Measurements from ENCODE around the gene SPRING1.
A peak's percentile ranks its signal among the peaks of the same experiment; 100 is the strongest.

Gene SPRING1

DNA sequence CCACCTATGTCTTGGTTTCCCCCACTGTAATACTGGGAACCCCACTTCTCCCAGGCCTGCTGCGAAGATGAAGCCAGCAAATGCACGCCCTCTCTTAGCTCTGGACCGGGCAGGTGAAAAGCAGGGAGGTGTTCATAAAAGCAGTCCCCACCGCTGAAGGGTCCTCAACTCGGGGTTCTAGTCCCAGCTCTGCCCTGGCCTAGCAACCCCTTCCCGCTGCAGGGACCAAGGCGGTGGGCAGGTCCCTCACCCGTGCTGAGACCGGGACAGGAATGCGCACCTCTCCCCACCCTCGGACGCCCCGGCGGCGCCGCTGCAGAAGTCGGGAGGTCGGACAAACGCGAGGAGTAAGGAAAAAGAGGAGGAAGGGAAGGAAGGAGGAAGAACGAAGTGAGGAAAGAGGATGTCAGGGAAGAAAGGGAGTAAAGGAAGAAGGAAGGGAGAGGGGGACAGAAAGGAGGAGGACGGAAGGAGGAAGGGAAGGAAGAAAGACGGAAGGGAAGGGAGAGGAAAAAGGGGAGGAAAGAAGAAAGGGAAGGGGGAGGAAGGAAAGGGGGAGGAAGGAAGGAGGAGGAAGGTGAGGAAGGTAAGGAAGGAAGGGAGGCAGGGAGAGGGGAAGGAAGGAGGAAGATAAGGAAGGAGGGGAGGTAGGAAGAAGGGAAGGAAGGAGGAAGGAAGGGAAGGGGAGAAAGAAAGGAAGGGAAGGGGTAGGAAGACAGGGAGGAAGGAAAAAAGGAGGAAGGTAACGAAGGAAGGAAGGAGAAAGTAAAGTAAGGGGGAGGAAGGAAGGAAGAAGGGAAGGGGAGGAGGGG, 701 bp downstream of the SPRING1 start:
- peak; percentile 3 for DNase-seq

DNA sequence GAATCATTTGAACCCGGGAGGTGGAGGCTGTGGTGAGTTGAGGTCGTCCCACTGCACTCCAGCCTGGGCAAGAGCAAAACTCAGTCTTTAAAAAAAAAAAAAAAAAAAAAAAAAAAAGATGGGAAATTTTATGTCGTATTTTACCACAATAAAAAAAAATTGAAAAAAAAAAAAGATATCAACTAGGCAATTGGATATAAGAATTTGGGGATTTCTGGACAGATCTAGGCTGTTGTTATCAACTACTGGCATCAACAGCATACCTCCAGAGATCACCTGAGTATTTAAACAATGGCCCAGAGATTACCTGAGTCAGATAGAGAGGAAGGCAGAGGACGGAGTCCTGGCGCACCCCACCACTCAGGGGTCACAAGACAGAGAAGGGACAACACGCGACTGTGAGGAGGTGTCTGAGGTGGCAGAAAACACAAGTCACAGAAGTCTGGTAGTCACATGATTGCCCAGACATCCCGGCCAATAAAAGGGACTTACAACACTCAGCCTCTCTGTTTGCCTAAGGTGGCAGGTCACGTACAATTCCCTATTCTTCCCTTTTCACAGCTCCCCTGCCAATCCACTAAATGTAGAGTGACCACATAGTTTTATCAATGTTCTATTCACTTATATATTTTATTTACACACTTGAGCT, 1.8 kb downstream of the SPRING1 start:
- no peak for DNase-seq

DNA sequence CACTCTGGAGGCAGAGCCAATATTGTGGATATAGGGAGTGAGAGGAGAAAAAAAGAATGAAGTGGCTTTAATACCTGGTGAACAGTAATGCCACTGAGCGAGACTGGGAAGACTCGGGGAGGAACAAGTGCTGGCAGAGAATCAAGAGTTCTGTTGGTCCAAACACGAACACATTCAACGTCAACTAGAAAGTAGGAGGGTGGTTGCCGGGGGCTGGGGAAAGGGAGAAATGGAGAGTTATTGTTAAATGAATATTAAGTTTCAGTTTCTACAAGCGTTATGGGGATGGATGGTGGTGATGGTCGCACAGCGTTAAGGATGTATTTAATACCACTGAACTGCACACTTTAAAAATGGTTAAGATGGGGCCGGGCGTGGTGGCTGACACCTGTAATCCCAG, 2.8 kb downstream of the SPRING1 start:
- DNase-seq: no peak

DNA sequence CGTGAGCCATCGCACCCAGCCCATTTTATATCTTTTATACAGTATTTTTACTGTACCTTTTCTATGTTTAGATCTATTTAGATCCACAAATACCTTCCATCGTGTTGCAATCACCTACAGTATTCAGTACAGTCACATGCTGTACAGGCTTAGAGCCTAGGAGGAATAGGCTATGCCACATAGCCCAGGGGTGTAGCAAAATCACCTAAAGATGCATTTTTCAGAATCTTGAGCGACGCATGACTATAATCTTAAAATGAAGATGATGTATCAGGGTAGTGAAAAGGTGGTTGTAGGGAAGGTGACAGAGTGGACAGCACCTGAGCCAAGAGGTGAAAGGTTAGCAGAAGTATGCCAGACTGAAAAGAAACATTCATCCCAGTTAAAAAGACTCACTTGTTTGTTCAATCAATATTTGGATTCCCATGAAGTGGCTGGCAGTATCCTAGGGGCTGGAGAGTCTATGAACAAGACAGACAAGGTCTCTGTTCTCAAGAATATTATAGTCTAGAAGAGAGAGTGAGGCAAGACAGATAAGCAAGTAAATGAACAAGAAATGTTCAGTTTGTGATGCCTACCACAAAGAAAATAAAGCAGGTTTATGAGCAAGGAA, 3.6 kb downstream of the SPRING1 start:
- DNase-seq: no peak

DNA sequence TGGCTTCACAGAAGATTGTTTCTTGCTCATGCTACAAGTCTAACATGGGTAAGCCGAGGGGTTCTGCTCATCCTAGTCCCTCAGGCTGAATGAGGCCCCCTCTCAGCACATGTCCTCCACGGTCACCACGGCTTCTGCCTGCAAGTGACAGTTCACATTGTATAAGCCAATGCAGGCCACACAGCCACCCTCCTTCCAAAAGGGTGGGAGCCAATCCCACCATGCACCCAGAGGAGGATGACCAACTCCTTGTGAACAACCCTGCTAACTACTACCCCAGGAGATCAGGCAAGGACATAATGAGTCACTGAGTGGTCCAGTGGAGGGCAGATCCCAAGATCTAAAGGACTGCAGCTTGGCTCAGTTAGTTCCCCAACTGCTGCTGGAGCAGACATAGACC, 6.1 kb downstream of the SPRING1 start:
- DNase-seq: no peak

DNA sequence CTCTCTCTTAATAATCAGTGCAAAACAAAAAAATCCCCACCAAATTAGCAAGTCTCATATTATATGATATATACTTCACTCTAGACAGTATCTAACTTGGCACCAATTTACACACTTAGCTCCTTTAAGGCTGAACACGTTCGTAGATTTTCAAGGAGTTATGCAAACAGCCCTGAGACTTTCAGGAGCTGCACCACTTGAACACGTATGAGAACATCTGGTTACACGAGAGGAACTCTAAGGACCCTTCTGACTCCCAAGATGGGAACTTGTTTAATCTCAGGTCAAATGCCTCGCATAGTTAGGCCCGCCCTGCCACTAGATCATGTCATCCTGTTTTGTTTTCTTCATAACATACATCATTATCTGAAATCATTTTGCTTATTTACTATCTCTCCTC, 10.0 kb downstream of the SPRING1 start:
- DNase-seq: no peak

DNA sequence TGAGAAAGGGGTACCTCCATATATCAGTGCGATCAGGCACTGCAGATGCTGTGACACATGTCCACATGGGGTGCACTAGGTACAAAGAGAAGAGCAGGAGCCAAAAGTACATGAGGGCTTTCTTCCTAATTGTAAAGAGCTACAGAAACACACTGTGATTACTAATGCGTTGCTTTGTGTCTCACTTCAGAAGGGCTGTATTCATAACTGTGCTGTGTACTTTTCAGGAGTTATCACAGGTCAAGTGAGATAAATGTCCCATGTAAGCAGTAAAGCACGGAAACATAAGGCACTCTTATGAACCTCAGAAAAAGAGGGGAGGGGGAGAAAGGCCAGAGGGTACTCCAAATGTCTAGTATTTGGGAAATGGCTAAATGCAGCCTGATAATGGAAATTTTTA, 10.6 kb downstream of the SPRING1 start:
- no peak for DNase-seq

DNA sequence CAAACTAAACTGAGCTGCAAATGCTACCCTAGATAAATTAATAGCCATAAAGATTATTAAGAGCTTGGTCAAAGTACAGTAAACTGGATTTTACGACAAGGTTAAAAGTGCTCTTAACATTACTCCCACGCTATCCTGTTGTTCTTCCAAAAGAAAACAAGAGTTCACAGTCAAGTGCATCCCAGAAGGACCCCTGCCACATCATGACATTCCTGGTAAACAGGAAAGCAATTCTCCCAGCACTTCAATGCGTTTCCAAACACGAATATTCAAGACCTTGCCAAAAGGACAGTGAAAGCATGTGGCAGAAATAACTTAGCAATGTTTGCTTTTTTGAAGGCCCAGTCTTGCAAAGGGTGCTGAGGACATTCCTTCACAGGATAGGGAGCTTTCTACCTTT, 11.2 kb downstream of the SPRING1 start:
- DNase-seq: no peak

DNA sequence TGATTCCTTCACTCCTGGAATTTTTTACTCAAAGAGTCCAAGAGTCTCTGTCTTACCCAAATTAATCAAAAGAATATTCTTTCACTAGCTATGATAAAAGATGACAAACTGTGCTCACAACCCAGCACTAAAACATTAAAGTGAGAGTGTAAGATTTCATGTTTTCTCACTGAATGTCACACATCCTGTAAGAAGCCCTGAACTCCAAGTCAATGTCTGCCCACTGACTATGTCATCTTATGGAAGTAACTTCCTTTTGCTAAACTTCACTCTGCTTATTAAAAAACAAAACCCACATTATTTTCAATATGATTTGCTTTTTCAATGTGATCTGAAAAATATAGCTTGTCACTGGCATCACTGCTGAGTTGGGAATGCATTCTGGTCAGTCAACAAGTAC, 15.6 kb downstream of the SPRING1 start:
- DNase-seq: no peak

DNA sequence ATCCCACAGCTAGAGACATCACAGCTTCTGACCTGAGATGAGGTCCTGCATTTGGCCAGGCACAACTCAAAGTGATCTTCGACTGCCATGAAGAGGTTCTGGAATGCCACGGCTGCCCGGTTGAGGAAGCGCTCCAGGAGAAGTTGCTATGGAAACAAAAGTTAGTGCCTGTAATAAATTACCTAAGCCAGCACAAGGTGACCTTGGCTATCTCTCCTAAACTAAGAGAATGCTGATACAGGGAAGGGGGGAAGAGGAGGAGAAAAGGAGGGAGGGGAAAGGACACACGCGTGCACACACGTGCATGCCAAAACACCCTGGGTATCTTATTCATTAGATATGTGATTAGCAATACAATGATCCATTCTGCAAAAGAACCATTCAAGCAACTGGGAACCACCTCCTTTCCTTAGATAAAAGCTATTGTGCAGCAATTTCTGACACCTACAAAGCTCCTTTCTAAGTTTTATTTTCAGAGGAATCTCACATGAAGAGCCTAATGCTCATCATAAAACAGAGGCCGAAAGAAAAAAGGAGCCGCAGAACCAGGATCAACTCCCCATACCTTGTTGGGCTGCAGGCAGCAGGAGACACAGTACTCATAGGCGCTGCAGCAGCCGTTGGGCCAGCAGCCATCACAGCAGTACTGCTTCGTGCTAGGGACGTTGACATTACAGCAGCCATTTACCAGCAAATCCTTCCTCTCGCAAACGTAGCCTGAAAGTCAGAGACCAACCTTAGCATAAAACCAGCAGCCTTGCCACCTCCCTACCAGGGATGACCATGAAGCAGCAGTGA, 17.9 kb downstream of the SPRING1 start:
- DNase-seq: no peak

DNA sequence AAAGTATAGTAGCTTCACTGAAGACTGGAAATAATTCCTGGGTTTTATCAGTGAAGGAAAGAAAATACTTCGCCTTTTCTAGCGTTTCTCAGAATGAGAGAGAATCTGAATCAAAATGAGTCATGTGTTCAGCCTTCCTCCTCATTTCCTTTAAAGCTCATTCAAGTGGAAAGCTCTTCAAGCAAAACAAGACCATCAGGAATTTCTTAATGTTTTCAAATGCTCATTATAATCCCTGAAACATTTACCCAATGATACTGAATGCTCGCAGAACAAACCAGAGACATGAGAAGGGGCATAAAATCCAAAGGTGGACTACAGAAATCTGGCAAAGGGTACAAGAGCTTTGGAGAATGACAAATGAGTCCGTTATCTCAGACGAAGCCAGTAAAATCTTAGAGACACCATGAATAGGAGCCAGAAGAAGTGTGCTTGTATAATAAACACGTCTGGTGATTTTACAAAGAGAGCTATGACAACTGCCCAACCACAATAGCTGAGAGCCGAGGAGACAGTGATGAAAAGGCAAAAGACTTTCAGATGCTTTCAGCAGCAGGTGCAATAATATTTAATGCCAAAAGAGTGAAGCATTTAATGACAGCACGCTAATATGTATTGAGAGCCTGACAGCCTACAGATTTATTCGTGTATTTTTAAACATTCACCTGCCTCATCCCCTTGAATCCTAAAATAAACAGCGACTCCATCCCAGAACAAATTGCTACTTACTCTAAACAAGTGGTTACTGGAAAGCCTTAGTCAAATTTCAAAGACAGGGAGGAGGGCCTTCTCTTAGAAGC, 19.0 kb downstream of the SPRING1 start:
- no peak for DNase-seq

DNA sequence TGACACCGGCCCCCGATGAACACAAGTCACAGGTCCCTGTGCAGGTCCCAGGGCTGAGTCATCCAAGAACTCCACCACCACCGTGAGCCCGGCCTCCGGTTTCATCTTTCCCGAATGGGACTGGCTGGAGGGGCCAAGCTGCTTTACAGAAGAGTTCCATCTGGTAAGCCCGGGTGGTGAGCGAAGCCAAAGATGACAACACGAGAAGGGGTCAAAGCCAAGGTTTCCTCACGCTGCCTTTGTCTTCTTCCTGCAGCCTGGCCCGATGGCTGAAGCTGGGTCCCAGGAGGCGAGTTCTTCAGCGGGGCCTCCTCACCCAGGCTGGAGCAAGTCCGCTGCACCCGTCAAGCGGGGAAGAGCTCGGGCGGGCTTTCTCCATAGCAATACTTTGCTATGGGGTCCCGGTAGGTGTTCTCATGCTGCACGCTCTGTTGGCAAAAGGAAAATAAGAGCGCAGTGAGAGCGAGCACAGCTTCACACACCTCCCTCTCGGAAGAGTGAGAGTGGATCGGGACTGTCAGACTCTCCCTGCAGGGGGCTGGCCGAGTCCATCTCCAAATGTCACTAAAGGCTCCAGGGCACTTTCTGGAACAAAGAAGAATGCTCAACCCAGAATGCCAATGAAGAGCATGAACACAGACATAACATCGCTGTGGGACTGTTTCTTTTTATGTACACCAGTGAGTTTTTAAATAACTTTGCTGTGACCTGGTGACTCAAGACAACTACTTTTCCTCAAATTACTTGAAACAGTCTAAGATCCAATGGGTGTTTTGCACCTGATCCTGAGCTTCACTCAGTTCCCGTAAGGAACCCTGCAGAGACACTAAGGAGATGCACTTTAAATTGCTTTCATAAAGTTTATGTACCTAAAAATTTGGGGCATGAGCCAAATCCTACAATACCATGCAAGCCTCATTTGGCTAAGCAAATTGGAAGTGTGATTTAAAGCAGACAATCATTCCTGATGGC, 20.1 kb downstream of the SPRING1 start:
- DNase-seq: no peak

DNA sequence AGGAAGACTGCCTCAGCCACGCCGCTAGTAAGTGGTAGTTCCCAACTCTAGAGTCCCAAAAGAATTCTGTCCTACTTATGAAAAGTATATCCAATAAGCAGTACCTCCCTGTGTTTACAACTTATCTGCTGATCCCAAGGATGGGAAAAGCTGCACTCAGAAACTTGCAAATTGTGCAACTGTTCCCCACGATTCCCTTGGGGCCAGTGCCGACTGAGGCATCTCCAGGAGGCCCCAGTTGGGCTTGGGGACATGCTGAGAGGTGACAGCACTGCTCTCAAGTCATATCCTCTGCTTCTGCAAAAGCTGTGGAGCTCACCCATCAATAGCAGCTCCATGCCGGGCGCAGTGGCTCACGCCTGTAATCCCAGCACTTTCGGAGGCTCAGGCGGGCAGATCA, 23.7 kb downstream of the SPRING1 start:
- no peak for DNase-seq

DNA sequence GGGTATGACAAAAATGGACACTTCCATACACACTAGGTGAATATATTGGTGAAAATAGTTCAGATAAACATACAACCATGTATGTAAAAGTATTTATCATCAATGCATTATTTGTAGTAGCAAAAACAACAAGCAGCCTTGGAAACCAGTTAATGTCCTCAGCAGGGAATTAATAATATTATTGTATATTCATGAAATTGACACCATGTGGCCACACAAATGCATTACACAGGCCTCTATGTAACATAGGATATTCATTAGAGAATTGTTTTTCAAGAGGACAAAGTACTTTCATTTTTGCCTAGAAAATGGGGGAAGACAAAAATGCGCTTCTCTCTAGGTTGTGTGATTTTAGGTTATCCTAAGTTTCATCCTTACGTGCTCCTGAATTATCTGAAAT, 24.3 kb downstream of the SPRING1 start:
- DNase-seq: no peak

DNA sequence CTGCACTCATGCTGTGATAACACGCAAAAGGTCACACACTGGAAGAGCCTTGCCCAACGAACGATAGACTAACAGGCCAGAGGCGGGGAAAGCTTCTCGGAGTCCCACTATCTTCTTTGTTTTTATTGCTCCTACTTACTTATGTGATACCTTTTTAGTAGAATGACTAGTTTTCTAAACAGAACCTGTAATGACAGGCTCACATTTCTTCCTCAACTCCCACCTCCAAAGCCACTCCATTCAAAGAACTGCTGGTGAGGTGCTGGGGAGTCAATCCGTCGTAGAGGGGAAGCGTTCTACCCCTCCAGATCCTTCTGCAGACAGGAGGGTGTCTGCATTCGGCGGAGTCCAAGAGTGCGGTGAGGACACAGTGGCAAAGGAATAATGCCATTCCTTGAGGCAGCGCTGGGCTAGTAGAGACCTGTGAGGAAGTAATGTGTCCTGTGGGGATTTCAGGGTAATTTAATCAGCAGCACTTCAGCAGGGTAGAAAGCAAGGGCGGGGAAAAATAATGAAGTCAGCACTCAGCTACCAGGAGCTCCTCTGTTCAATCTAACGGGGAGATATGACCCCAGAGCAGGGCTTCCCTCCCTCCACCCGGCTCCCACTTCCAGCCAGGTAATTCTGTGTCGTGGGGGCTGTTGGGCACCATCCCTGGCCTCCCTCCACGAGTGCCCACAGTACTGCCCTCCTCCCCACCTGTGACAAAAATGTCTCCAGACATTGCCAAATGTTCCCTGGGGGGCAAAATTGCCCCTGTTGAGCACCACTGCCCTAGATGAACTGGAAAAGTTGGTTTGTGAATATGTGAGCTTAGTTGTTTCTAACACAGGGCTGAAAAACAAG, 25.2 kb downstream of the SPRING1 start:
- no peak for DNase-seq

DNA sequence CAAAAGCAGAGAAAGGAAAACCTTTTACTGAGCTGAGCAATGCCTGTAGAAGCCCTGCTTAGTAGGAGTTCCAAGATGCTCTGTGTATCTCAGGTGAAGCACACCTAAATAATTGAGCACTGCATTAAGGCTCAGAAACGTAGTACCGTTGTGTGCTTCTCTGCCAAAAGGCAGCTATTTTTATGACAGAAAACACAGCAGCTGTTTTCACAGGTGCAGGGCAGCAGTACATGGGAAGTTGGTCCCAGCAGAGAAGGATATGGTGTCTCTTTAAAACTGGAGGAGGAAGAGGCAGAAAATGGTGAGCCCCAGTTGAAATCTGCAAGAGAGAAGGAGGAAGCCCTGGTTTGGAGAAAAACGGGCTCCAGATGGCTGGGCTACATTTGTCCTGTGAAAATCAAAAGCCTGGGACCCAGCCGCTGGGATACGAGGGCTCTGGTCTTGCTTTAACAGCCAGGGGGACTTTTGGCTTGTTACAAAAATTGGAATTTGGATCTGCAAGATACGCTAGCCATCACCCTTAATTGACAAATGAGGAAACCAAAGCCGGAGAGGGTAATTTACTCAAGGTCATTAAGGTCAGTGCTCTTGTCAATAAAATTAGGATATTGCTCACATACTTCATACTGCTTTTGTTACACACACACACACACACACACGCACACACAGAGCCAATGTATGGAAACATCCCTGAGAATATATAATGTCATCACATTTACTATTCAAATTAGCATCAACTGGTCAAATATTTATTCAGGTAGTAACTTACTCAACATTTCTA, 27.3 kb downstream of the SPRING1 start:
- no peak for DNase-seq

DNA sequence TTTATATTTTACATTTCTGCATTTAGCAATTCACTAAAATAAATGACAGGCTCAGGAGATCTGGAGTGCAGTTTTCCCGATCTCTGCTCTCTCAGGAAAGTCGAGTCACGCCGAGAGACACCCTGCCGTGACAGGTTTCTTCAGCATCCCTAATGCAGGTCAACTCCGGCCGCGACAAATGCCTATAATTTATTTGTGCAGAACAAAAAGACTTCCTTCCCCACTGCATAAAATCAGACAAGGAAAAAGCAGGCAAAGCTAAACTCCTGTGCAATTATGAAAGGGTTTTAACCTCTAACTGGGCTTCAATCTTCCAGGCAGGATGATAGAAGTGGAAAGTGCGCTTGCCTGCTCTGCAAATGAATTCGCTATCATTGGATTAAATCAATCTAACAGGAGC, 28.1 kb downstream of the SPRING1 start:
- DNase-seq: no peak

DNA sequence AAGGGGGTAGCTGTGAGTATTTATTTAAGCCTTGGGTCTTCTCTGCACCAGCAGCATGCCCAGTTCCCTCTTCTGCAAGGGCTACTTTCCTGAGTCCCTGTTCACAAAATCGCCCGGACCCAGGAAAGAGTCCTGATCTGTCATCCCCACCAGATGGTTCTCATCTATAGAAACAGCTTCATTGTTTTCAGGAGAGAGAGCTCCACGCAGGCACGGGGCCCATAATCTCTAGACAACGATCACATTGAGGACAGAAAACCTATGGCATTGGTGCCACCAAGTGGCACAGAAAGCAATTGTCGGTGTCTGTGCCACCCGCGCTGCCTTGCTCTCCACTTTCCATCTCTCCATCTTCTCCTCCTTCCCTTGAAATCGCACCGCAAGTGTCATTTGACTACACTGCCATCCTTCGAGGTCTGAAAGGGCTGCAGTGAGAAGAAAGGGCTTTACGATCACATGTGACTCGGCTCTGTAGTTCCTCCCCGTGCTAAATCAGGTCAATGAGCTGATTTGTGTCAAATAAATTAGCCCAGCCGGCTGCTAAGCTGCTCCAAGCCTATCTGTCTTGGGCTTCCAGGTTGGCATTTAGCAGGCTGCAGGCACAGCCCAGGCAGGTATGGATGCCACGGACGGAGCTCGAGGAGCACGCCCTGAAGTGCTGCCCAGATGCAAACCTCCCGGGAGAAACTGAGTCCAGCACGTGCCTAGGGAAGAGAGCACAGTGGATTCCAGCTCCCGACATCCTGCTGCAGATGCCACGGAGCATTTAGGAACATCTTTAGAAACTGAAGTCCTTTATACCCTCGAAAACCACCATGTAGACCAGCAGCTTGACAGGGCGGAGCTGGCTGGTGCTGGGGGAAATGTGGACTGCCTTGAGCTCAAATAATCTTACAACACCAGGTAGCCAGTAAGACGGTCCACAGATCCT, 28.8 kb downstream of the SPRING1 start:
- DNase-seq: peak; percentile 47

Measured in HCEC 1CT (cell line).